ENCODE results near the gene APBA1.

Gene APBA1

GRCh38 chr9:69719367-69719766 lies 47.2 kb upstream of the APBA1 start:
- no peak for TF ChIP-seq TSHZ2 (CRISPR knock-in tag; IDR thresholded peaks at IDR 0.05)
- TF ChIP-seq CSDC2 (CRISPR knock-in tag; IDR thresholded peaks at IDR 0.05): no peak
- TF ChIP-seq ZFP30 (CRISPR knock-in tag; IDR thresholded peaks at IDR 0.05): no peak
- TF ChIP-seq PPARA (CRISPR knock-in tag; IDR thresholded peaks at IDR 0.05; ENCODE audit: borderline replicate concordance): no peak
- no peak for TF ChIP-seq ESRRG (CRISPR knock-in tag; IDR thresholded peaks at IDR 0.05)
- no peak for TF ChIP-seq BACH2 (CRISPR knock-in tag; IDR thresholded peaks at IDR 0.05; ENCODE audit: borderline replicate concordance)
- TF ChIP-seq CREB5 (CRISPR knock-in tag; IDR thresholded peaks at IDR 0.05; ENCODE audit: low read depth): no peak
- TF ChIP-seq OSR1 (CRISPR knock-in tag; IDR thresholded peaks at IDR 0.05): no peak
- TF ChIP-seq ISL1 (CRISPR knock-in tag; IDR thresholded peaks at IDR 0.05): no peak
- TF ChIP-seq POU6F1 (CRISPR knock-in tag; IDR thresholded peaks at IDR 0.05; ENCODE audit: borderline replicate concordance, low read depth): no peak
- no peak for TF ChIP-seq TCF4 (CRISPR knock-in tag; IDR thresholded peaks at IDR 0.05; ENCODE audit: borderline replicate concordance)
- TF ChIP-seq ARNTL (CRISPR knock-in tag; IDR thresholded peaks at IDR 0.05; ENCODE audit: borderline replicate concordance, low read depth): no peak
- no peak for ATAC-seq

- ATAC-seq: no peak
- TF ChIP-seq CREB5 (CRISPR knock-in tag; IDR thresholded peaks at IDR 0.05; ENCODE audit: low read depth): no peak
- no peak for TF ChIP-seq ZNF8 (CRISPR knock-in tag; IDR thresholded peaks at IDR 0.05)
- TF ChIP-seq ZFP30 (CRISPR knock-in tag; IDR thresholded peaks at IDR 0.05): no peak
Measured at GRCh38 chr9:69718218-69718617, 46.0 kb upstream of the APBA1 start.

- ATAC-seq: no peak
- no peak for TF ChIP-seq ZNF8 (CRISPR knock-in tag; IDR thresholded peaks at IDR 0.05)
- TF ChIP-seq ZNF70 (CRISPR knock-in tag; IDR thresholded peaks at IDR 0.05): no peak
- TF ChIP-seq ZNF565 (CRISPR knock-in tag; conservative IDR thresholded peaks at IDR 0.05; ENCODE audit: low read depth): no peak
- no peak for TF ChIP-seq POU6F1 (CRISPR knock-in tag; IDR thresholded peaks at IDR 0.05; ENCODE audit: borderline replicate concordance, low read depth)
- no peak for TF ChIP-seq CSRNP3 (CRISPR knock-in tag; IDR thresholded peaks at IDR 0.05)
- no peak for TF ChIP-seq TCF4 (CRISPR knock-in tag; IDR thresholded peaks at IDR 0.05; ENCODE audit: borderline replicate concordance)
- TF ChIP-seq TOX (CRISPR knock-in tag; IDR thresholded peaks at IDR 0.05; ENCODE audit: borderline replicate concordance): no peak
- TF ChIP-seq ZFP30 (CRISPR knock-in tag; IDR thresholded peaks at IDR 0.05): no peak
- TF ChIP-seq PATZ1 (CRISPR knock-in tag; IDR thresholded peaks at IDR 0.05; ENCODE audit: borderline replicate concordance): no peak
- no peak for TF ChIP-seq SNAI2 (CRISPR knock-in tag; IDR thresholded peaks at IDR 0.05)
- TF ChIP-seq CSDC2 (CRISPR knock-in tag; IDR thresholded peaks at IDR 0.05): no peak
- no peak for TF ChIP-seq ESRRG (CRISPR knock-in tag; IDR thresholded peaks at IDR 0.05)
- TF ChIP-seq CREB5 (CRISPR knock-in tag; IDR thresholded peaks at IDR 0.05; ENCODE audit: low read depth): no peak
- TF ChIP-seq ARNTL (CRISPR knock-in tag; IDR thresholded peaks at IDR 0.05; ENCODE audit: borderline replicate concordance, low read depth): no peak
- no peak for TF ChIP-seq TSHZ2 (CRISPR knock-in tag; IDR thresholded peaks at IDR 0.05)
- TF ChIP-seq ZC3H10 (CRISPR knock-in tag; IDR thresholded peaks at IDR 0.05): no peak
Measured at GRCh38 chr9:69715825-69716224, 43.7 kb upstream of the APBA1 start.

Data from SK-N-SH treated with all-trans-retinoic acid at 6 μM for 48 hours (cell line).